K562 (cell line): ENCODE measurements around the gene ZCCHC24. TPM values are rescaled to one million over a fixed set of nuclear protein-coding genes. Genes with fewer than 3 reads are reported as not detected.

Experiments used
- CBX2 ChIP-seq: fragments of 200-600 bp; sonication (generic); IDR thresholded peaks from one replicate; pipeline ENCODE4 v1.6.1; 2012; ENCODE audit warnings: mild to moderate bottlenecking, low read length, inconsistent platforms; ENCODE audit not compliant: insufficient read depth, poor library complexity, severe bottlenecking
- CBX3 ChIP-seq, 2 experiments: IDR thresholded peaks; 1 replicate in 1 of 2; 2 replicates in 1 of 2; pipeline ENCODE4 v1.6.1; 2012; ENCODE audit warnings: inconsistent platforms in 2 of 2, low read length in 2 of 2, borderline replicate concordance in 1 of 2, control low read depth in 1 of 2
- EHMT2 ChIP-seq: fragments of 450-650 bp; IDR thresholded peaks from 2 replicates; pipeline ENCODE4 v1.6.1; 2018; ENCODE audit warnings: antibody characterized with exemption
- FOXA1 ChIP-seq: fragments of 450-650 bp; IDR thresholded peaks from 2 replicates; pipeline ENCODE4 v1.6.1; 2016; ENCODE audit warnings: mild to moderate bottlenecking, borderline replicate concordance
- JUND ChIP-seq, 2 experiments: IDR thresholded peaks; 2 replicates in 1 of 2; 3 replicates in 1 of 2; pipeline ENCODE4 v1.6.1; 2011; ENCODE audit warnings: borderline replicate concordance in 2 of 2, low read depth in 2 of 2, low read length in 2 of 2, improper control_type of control experiment in 1 of 2, missing biosample characterization in 1 of 2, missing genetic modification characterization in 1 of 2, missing genetic modification reagents in 1 of 2
- LARP7 ChIP-seq: fragments of 450-650 bp; IDR thresholded peaks from 2 replicates; pipeline ENCODE4 v1.6.1; 2016
- MIER1 ChIP-seq: fragments of 450-650 bp; IDR thresholded peaks from 2 replicates; pipeline ENCODE4 v1.6.1; 2016; ENCODE audit warnings: antibody characterized with exemption, mild to moderate bottlenecking, low read depth
- MTA3 ChIP-seq: fragments of 450-650 bp; formaldehyde crosslinking; IDR thresholded peaks from 2 replicates; pipeline ENCODE4 v1.6.1; 2017; ENCODE audit warnings: mild to moderate bottlenecking, borderline replicate concordance
- NEUROD1 ChIP-seq: fragments of 150-350 bp; IDR thresholded peaks from 2 replicates; pipeline ENCODE4 v1.6.1; 2014; ENCODE audit warnings: borderline replicate concordance, low read length, low read depth; ENCODE audit not compliant: partially characterized antibody
- RBFOX2 ChIP-seq: fragments of 200-400 bp; formaldehyde crosslinking; IDR thresholded peaks from 2 replicates; pipeline ENCODE4 v1.6.1; 2017; ENCODE audit warnings: low read depth, mild to moderate bottlenecking, low read length, moderate library complexity
- RCOR1 ChIP-seq, 2 experiments: IDR thresholded peaks; 2 replicates each; pipeline ENCODE4 v1.6.1; 2012; ENCODE audit warnings: low read depth in 2 of 2, low read length in 2 of 2, borderline replicate concordance in 1 of 2, improper control_type of control experiment in 1 of 2
- SP1 ChIP-seq: sonication (generic); formaldehyde crosslinking; IDR thresholded peaks from 2 replicates; pipeline ENCODE4 v1.8.1; 2022; ENCODE audit warnings: mild to moderate bottlenecking, missing genetic modification reagents
- ZNF165 ChIP-seq: fragments of 250-450 bp; sonication (Bioruptor Pico); IDR thresholded peaks from 2 replicates; pipeline ENCODE4 v1.4.0; 2020; ENCODE audit warnings: borderline replicate concordance
- ZNF766 ChIP-seq: fragments of 200-800 bp; sonication (Bioruptor generic); conservative IDR thresholded peaks from 2 replicates; pipeline ENCODE4 v1.6.1; 2016; ENCODE audit warnings: missing genetic modification characterization, missing compliant biosample characterization
- polyA plus RNA-seq, 8 experiments: library from polyadenylated mRNA; depleted of rRNA in 4 of 8; stranded (reverse) in 5 of 8; unstranded in 3 of 8; fragments of >200 nt; fragmentation: Nextera tagmentation in 2 of 8; fragmentation: Illumina TruSeq in 1 of 8; extraction: Ambion mirVana in 2 of 8; extraction: Trizol in 1 of 8; gene quantifications; 2 replicates each; pipeline versions ENCODE4 v1.2.1 to v1.2.3, GENCODE V29; 2011 to 2014; ENCODE audit warnings: inconsistent platforms in 1 of 8, missing spikeins in 1 of 8
- total RNA-seq, 7 experiments: library from RNA; depleted of rRNA in 6 of 7; stranded (reverse); fragments of >200 nt in 6 of 7; fragmentation: Illumina TruSeq in 2 of 7; extraction: Trizol in 2 of 7; gene quantifications; 2 replicates each; pipeline versions ENCODE4 v1.2.1 to v1.2.3, GENCODE V29; 2011 to 2021; ENCODE audit warnings: low replicate concordance in 1 of 7
- TF ChIP-seq, protein P1 (sequence below), 2 experiments: fragments of 450-650 bp in 1 of 2; IDR thresholded peaks; 2 replicates each; pipeline ENCODE4 v1.6.1; 2011 to 2017; ENCODE audit warnings: low read depth in 2 of 2, antibody characterized with exemption in 1 of 2, borderline replicate concordance in 1 of 2, low read length in 1 of 2, mild to moderate bottlenecking in 1 of 2, mixed read lengths in 1 of 2; ENCODE audit not compliant: control insufficient read depth in 1 of 2
- TF ChIP-seq, protein P2 (sequence below): fragments of 450-650 bp; IDR thresholded peaks from 2 replicates; pipeline ENCODE4 v1.6.1; 2016; ENCODE audit warnings: missing biosample characterization, missing genetic modification characterization
- TF ChIP-seq, protein P3 (sequence below), 2 experiments: IDR thresholded peaks; 2 replicates each; pipeline ENCODE4 v1.6.1; 2012; ENCODE audit warnings: improper control_type of control experiment in 2 of 2, low read depth in 2 of 2, low read length in 2 of 2, borderline replicate concordance in 1 of 2
- TF ChIP-seq, protein P4 (sequence below): fragments of 250-450 bp; sonication (Bioruptor Pico); IDR thresholded peaks from 2 replicates; pipeline ENCODE4 v1.4.0; 2020; ENCODE audit warnings: mild to moderate bottlenecking, moderate library complexity

The ZCCHC24 gene
- total and polyA plus RNA-seq, 9 of the 15 experiments (the other 6 are each of a cell fraction or from before 2014, with no cell fraction given): 0.84 to 11.0 (median 4.6) TPM

DNA sequence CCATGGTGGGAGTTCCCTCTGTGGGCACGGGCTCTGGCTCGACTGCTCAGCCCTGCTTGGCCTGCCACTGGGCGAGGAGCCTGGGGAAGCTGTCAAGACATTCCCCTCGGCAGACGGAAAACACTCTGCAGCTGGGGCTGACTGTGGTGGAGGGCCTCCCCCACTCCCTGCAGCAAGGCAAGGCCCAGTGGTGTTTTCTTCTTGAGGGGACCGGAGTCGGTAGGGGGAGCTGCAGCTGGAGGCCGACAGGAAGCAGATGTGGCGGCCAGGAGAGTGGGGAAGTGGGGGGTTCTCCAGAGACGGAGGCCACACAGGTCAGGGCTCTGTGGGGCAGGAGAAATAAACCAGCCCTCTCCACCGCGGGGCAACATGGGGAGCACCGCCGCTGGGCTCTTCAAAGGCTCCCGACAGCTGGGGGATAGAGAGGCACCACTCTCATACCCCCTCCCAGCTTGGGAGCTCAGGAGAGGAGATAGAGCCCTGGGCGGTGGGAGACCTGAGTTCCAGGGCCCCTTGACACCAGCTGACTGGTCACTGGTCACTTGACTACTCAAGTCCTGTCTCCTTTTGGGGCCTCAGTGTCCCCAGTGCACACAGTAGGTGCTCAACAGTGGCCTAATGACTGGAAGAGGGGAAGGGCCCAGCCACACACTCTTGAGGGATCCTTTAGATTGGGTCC lies 54.7 kb downstream of the ZCCHC24 start (continued):
- TF ChIP-seq, protein P1, sequence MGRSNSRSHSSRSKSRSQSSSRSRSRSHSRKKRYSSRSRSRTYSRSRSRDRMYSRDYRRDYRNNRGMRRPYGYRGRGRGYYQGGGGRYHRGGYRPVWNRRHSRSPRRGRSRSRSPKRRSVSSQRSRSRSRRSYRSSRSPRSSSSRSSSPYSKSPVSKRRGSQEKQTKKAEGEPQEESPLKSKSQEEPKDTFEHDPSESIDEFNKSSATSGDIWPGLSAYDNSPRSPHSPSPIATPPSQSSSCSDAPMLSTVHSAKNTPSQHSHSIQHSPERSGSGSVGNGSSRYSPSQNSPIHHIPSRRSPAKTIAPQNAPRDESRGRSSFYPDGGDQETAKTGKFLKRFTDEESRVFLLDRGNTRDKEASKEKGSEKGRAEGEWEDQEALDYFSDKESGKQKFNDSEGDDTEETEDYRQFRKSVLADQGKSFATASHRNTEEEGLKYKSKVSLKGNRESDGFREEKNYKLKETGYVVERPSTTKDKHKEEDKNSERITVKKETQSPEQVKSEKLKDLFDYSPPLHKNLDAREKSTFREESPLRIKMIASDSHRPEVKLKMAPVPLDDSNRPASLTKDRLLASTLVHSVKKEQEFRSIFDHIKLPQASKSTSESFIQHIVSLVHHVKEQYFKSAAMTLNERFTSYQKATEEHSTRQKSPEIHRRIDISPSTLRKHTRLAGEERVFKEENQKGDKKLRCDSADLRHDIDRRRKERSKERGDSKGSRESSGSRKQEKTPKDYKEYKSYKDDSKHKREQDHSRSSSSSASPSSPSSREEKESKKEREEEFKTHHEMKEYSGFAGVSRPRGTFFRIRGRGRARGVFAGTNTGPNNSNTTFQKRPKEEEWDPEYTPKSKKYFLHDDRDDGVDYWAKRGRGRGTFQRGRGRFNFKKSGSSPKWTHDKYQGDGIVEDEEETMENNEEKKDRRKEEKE (IDR thresholded peaks at IDR 0.05; ENCODE audit: borderline replicate concordance in 1 of 2, control insufficient read depth in 1 of 2, low read depth in 2 of 2, low read length in 1 of 2): no peak
- no peak for TF ChIP-seq MIER1
- no peak for TF ChIP-seq FOXA1
- TF ChIP-seq, protein P2, sequence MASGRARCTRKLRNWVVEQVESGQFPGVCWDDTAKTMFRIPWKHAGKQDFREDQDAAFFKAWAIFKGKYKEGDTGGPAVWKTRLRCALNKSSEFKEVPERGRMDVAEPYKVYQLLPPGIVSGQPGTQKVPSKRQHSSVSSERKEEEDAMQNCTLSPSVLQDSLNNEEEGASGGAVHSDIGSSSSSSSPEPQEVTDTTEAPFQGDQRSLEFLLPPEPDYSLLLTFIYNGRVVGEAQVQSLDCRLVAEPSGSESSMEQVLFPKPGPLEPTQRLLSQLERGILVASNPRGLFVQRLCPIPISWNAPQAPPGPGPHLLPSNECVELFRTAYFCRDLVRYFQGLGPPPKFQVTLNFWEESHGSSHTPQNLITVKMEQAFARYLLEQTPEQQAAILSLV: 0 out of 2 replicates have a peak, but pooled peaks have one; percentile 3
- TF ChIP-seq ZNF165 (CRISPR knock-in tag): no peak
- TF ChIP-seq, protein P3, sequence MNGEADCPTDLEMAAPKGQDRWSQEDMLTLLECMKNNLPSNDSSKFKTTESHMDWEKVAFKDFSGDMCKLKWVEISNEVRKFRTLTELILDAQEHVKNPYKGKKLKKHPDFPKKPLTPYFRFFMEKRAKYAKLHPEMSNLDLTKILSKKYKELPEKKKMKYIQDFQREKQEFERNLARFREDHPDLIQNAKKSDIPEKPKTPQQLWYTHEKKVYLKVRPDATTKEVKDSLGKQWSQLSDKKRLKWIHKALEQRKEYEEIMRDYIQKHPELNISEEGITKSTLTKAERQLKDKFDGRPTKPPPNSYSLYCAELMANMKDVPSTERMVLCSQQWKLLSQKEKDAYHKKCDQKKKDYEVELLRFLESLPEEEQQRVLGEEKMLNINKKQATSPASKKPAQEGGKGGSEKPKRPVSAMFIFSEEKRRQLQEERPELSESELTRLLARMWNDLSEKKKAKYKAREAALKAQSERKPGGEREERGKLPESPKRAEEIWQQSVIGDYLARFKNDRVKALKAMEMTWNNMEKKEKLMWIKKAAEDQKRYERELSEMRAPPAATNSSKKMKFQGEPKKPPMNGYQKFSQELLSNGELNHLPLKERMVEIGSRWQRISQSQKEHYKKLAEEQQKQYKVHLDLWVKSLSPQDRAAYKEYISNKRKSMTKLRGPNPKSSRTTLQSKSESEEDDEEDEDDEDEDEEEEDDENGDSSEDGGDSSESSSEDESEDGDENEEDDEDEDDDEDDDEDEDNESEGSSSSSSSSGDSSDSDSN (IDR thresholded peaks at IDR 0.05; ENCODE audit: borderline replicate concordance in 1 of 2, low read depth in 2 of 2, low read length in 2 of 2): 0 out of 4 replicates have a peak, but pooled peaks of 1 of the 2 experiments have one; percentile 47
- TF ChIP-seq SP1 (CRISPR knock-in tag): 0 out of 2 replicates have a peak, but pooled peaks have one; percentile 58
- TF ChIP-seq CBX3 (IDR thresholded peaks at IDR 0.05; ENCODE audit: borderline replicate concordance in 1 of 2, low read length in 2 of 2): peak in 1 of 2 experiments; percentile 29; a peak in 1 of 3 replicates
- peak; percentile 29 for TF ChIP-seq NEUROD1
- no peak for TF ChIP-seq CBX2
- peak; percentile 63 for TF ChIP-seq ZNF766 (CRISPR knock-in tag)
- TF ChIP-seq, protein P4, sequence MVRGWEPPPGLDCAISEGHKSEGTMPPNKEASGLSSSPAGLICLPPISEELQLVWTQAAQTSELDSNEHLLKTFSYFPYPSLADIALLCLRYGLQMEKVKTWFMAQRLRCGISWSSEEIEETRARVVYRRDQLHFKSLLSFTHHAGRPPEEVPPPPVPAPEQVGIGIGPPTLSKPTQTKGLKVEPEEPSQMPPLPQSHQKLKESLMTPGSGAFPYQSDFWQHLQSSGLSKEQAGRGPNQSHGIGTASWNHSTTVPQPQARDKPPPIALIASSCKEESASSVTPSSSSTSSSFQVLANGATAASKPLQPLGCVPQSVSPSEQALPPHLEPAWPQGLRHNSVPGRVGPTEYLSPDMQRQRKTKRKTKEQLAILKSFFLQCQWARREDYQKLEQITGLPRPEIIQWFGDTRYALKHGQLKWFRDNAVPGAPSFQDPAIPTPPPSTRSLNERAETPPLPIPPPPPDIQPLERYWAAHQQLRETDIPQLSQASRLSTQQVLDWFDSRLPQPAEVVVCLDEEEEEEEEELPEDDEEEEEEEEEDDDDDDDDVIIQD (CRISPR knock-in tag): no peak
- no peak for TF ChIP-seq JUND (IDR thresholded peaks at IDR 0.05; ENCODE audit: borderline replicate concordance, low read depth, low read length)
- no peak for TF ChIP-seq JUND (tag; IDR thresholded peaks at IDR 0.05; ENCODE audit: borderline replicate concordance, low read depth, low read length)
- TF ChIP-seq EHMT2: no peak
- peak; percentile 72 for TF ChIP-seq RBFOX2
- TF ChIP-seq LARP7: no peak
- peak in 1 of 2 experiments; percentile 41; a peak in 1 of 4 replicates for TF ChIP-seq RCOR1 (IDR thresholded peaks at IDR 0.05; ENCODE audit: borderline replicate concordance in 1 of 2, low read depth in 2 of 2, low read length in 2 of 2)
- peak; percentile 32; the same call in 1 of the 2 replicates for TF ChIP-seq MTA3
